ENCODE data around the gene TEX2.
"Not testable (repeated sequence)": the region's sequence is repeated elsewhere in the genome, so short reads cannot be mapped to it uniquely, and the experiment has no call there.

Gene TEX2

GRCh38 chr17:64216000-64216337 lies 47.1 kb downstream of the TEX2 start:
- no peak for DNase-seq (ENCODE audit: low spot score)
- no peak for TF ChIP-seq CTCF (IDR thresholded peaks at IDR 0.05; ENCODE audit: borderline replicate concordance, control extremely low read depth, extremely low read depth, insufficient read depth, missing control alignments)
- in situ Hi-C loops (cut with MboI; ENCODE audit: low sequenced_read_pairs, unreplicated experiment), result no loop called here

- no peak for TF ChIP-seq CTCF (IDR thresholded peaks at IDR 0.05; ENCODE audit: borderline replicate concordance, control extremely low read depth, extremely low read depth, insufficient read depth, missing control alignments)
- in situ Hi-C loops (cut with MboI; ENCODE audit: low sequenced_read_pairs, unreplicated experiment), result no loop called here
Measured at GRCh38 chr17:64214950-64215349, 48.1 kb downstream of the TEX2 start.

GRCh38 chr17:64213995-64214811 lies 48.9 kb downstream of the TEX2 start:
- in situ Hi-C loops (cut with MboI; ENCODE audit: low sequenced_read_pairs, unreplicated experiment), result no loop called here

More at GRCh38 chr17:64214950-64215349, 48.1 kb downstream of the TEX2 start:
- DNase-seq (ENCODE audit: low spot score), result no peak

GRCh38 chr17:64212122-64212521 lies 50.9 kb downstream of the TEX2 start:
- no peak for DNase-seq (ENCODE audit: low spot score)
- no peak for TF ChIP-seq CTCF (IDR thresholded peaks at IDR 0.05; ENCODE audit: borderline replicate concordance, control extremely low read depth, extremely low read depth, insufficient read depth, missing control alignments)
- in situ Hi-C loops (cut with MboI; ENCODE audit: low sequenced_read_pairs, unreplicated experiment), result no loop called here

More at GRCh38 chr17:64213995-64214811, 48.9 kb downstream of the TEX2 start:
- DNase-seq (ENCODE audit: low spot score), result no peak
- no peak for TF ChIP-seq CTCF (IDR thresholded peaks at IDR 0.05; ENCODE audit: borderline replicate concordance, control extremely low read depth, extremely low read depth, insufficient read depth, missing control alignments)

- in situ Hi-C loops (cut with MboI; ENCODE audit: low sequenced_read_pairs, unreplicated experiment), result no loop called here
- TF ChIP-seq CTCF (IDR thresholded peaks at IDR 0.05; ENCODE audit: borderline replicate concordance, control extremely low read depth, extremely low read depth, insufficient read depth, missing control alignments), result no peak
- DNase-seq (ENCODE audit: low spot score), result no peak
Measured at GRCh38 chr17:64209983-64210382, 53.1 kb downstream of the TEX2 start.

GRCh38 chr17:64209356-64209941 lies 53.6 kb downstream of the TEX2 start:
- no peak for DNase-seq (ENCODE audit: low spot score)
- no peak for TF ChIP-seq CTCF (IDR thresholded peaks at IDR 0.05; ENCODE audit: borderline replicate concordance, control extremely low read depth, extremely low read depth, insufficient read depth, missing control alignments)

GRCh38 chr17:64208656-64209055 lies 54.4 kb downstream of the TEX2 start:
- DNase-seq (ENCODE audit: low spot score); in situ Hi-C loops (cut with MboI; ENCODE audit: low sequenced_read_pairs, unreplicated experiment): not testable (repeated sequence)

More at GRCh38 chr17:64209356-64209941, 53.6 kb downstream of the TEX2 start:
- in situ Hi-C loops (cut with MboI; ENCODE audit: low sequenced_read_pairs, unreplicated experiment), result no loop called here

Data from GM13976 (cell line).